ENCODE measurements around the gene AFMID. TPM values are rescaled to one million over a fixed set of nuclear protein-coding genes. Genes with fewer than 3 reads are reported as not detected.

The AFMID gene
- total and polyA plus RNA-seq, 2 of the 8 experiments (the other 6 are each of a cell fraction or from before 2014, with no cell fraction given): 49.0 to 53.0 TPM

GRCh38 chr17:78214706-78215061 lies 27.5 kb downstream of the AFMID start (continued):
- TF ChIP-seq RFX5 (IDR thresholded peaks at IDR 0.05; ENCODE audit: borderline replicate concordance, low read depth, low read length) (no peak), GABPA (IDR thresholded peaks at IDR 0.05; ENCODE audit: borderline replicate concordance, insufficient read depth, low read length) (no peak), EP300 (IDR thresholded peaks at IDR 0.05; ENCODE audit: borderline replicate concordance in 1 of 2, low read depth in 2 of 2, low read length in 2 of 2) (no peak), MAX (IDR thresholded peaks at IDR 0.05) (no peak), CHD1 (IDR thresholded peaks at IDR 0.05; ENCODE audit: low read depth, low read length) (no peak)

All from H1 (cell line).